ENCODE results near the gene VPS50. TPM values are rescaled to one million over a fixed set of nuclear protein-coding genes. Genes with fewer than 3 reads are reported as not detected.
A peak's percentile ranks its signal among the peaks of the same experiment; 100 is the strongest.

The VPS50 gene
- total and polyA plus RNA-seq, 10 of the 15 experiments (the other 5 are each of a cell fraction or from before 2014, with no cell fraction given), result 4.0 to 22.0 (median 16.2) TPM

DNA sequence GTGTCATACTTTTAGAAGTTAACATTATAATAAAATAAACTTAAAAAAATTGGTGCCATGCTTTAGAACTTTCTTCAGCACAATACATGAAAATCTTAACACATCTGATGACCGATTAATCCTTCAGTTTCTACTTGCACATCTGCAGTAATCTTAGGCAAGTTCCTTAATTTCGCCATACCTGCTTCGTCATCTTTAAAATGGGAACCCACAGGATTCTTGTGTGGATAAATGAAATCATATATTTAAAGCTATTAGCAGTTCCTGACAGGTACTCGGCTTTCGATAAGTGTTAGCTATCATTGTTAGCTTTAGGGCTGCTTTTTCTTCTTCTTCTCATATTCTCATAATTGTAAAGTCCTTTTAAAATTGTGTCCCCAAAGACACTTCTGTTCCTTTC lies 907 bp upstream of the VPS50 start:
- ChIA-PET CTCF (interaction anchor here (0.9 to 4.2 kb wide), 5 partner anchors 14 to 143 kb away, joined by 3 to 39 read pairs (median 3); partner anchors contain the start of gene SAMD9L), RAD21 (ENCODE audit: unreplicated experiment) (interaction anchor here (1.0 to 2.5 kb wide), 6 partner anchors 10 to 703 kb away, joined by 3 to 12 read pairs (median 6); partner anchors contain the start of genes PEX1, RBM48 and SAMD9), SMC1A (ENCODE audit: uncharacterized antibody, unreplicated experiment) (interaction anchor here (1.5 to 2.4 kb wide), 5 partner anchors 7 to 114 kb away, joined by 5 to 13 read pairs (median 6); partner anchors contain the start of gene SAMD9), POLR2A (no interaction called here)
- Histone ChIP-seq H3K36me3 (ENCODE audit: control insufficient read depth in 2 of 2, insufficient read depth in 2 of 2, low read length in 1 of 2) (no peaks in the 10 kb centered on the region), H3K27ac (ENCODE audit: control insufficient read depth, insufficient read depth) (no peak overlapping the region), H4K20me1 (ENCODE audit: control insufficient read depth, insufficient read depth) (no peaks in the 10 kb centered on the region; the same call in 1 of the 2 replicates), H3K27me3 (replicated peaks in 1 of 2; ENCODE audit: control insufficient read depth in 2 of 2, insufficient read depth in 2 of 2, low read length in 1 of 2) (no peaks in the 10 kb centered on the region), H2AFZ (ENCODE audit: control insufficient read depth, low read depth, low read length) (peak overlapping the region; percentile 100), H3K4me2 (ENCODE audit: control insufficient read depth, insufficient read depth) (peak overlapping the region; percentile 82), H3K4me3 (peak overlapping the region; percentile 79), H3K79me2 (ENCODE audit: control insufficient read depth, insufficient read depth, low read length) (peaks cover 11% of the 10 kb centered on the region), H3K9me3 (replicated peaks; ENCODE audit: control insufficient read depth, insufficient read depth, low read length) (no peaks in the 10 kb centered on the region), H3K4me1 (ENCODE audit: control insufficient read depth, insufficient read depth, low read length) (0 out of 2 replicates have a peak, but pooled peaks cover 3% of the 10 kb centered on the region), H3K9ac (ENCODE audit: control insufficient read depth, insufficient read depth, low read length) (no peak overlapping the region; the same call in 1 of the 2 replicates)
- in situ Hi-C loops (cut with MboI), result no loop called here
- 8% methylated on average over 5 of the region's 5 CpGs for WGBS (ENCODE audit: insufficient coverage, insufficient replicate concordance, low lambda C conversion rate, missing lambda C conversion rate)
- DNase-seq (ENCODE audit: low read depth, low spot score) (no peak), ATAC-seq (no peak), FAIRE-seq (no peak)
- intact Hi-C loops (cut with micrococcal nuclease; ENCODE audit: unreplicated experiment), result loop anchor here (10.0 kb wide), 1 partner anchor 636 kb away; the partner anchor contains the start of gene FAM133B
- TF ChIP-seq DPF2 (IDR thresholded peaks at IDR 0.05), result no peak
- no peak for TF ChIP-seq RAD21 (IDR thresholded peaks at IDR 0.05; ENCODE audit: insufficient read depth, low read depth, low read length)
- no peak for TF ChIP-seq SMARCA5 (IDR thresholded peaks at IDR 0.05)
- TF ChIP-seq BMI1 (IDR thresholded peaks at IDR 0.05; ENCODE audit: borderline replicate concordance), result no peak
- no peak for TF ChIP-seq BRCA1 (IDR thresholded peaks at IDR 0.05; ENCODE audit: low read depth, low read length)
- TF ChIP-seq PAX5 (IDR thresholded peaks at IDR 0.05; ENCODE audit: borderline replicate concordance, low read depth, low read length), result no peak
- no peak for TF ChIP-seq SUZ12 (IDR thresholded peaks at IDR 0.05; ENCODE audit: unreplicated experiment)
- no peak for TF ChIP-seq RFX5 (IDR thresholded peaks at IDR 0.05; ENCODE audit: low read depth, low read length)
- TF ChIP-seq MLLT1 (IDR thresholded peaks at IDR 0.05), result no peak
- TF ChIP-seq CBX3 (IDR thresholded peaks at IDR 0.05; ENCODE audit: borderline replicate concordance, low read depth), result no peak
- TF ChIP-seq FOXM1 (IDR thresholded peaks at IDR 0.05; ENCODE audit: low read depth, low read length), result no peak
- TF ChIP-seq MEF2A (IDR thresholded peaks at IDR 0.05; ENCODE audit: insufficient read depth, low read depth, low read length), result no peak
- TF ChIP-seq RCOR1 (conservative IDR thresholded peaks at IDR 0.05; ENCODE audit: low read depth, low read length), result no peak
- TF ChIP-seq STAT3 (IDR thresholded peaks at IDR 0.05; ENCODE audit: low read depth, low read length), result no peak
- TF ChIP-seq SKIL (IDR thresholded peaks at IDR 0.05; ENCODE audit: low read depth, poor library complexity, severe bottlenecking), result no peak
- no peak for TF ChIP-seq WRNIP1 (IDR thresholded peaks at IDR 0.05; ENCODE audit: borderline replicate concordance, low read depth, low read length)
- no TSS peak for BruUV-seq (replicated peaks)
